H9 (cell line): ENCODE measurements around the gene CKB. TPM values are rescaled to one million over a fixed set of nuclear protein-coding genes. Genes with fewer than 3 reads are reported as not detected.

Experiments used
- DNase-seq: peaks from one replicate; pipeline ENCODE4 v3.0.0-alpha.2; 2017
- H2AFZ ChIP-seq: one replicate; pipeline ENCODE4 v1.6.1; 2013; ENCODE audit warnings: mild to moderate bottlenecking, low read length, control low read depth, moderate library complexity
- H2AK5ac ChIP-seq: 2 replicates; pipeline ENCODE4 v1.6.1; 2013; ENCODE audit warnings: low read length, control low read depth, mixed read lengths; ENCODE audit not compliant: insufficient read length
- H2BK120ac ChIP-seq: one replicate; pipeline ENCODE4 v1.6.1; 2013; ENCODE audit warnings: low read depth, mild to moderate bottlenecking, low read length, control low read depth, inconsistent platforms; ENCODE audit not compliant: poor library complexity, severe bottlenecking
- H2BK12ac ChIP-seq: 2 replicates; pipeline ENCODE4 v1.6.1; 2013; ENCODE audit warnings: low read length, control low read depth, mixed read lengths, low read depth; ENCODE audit not compliant: insufficient read length
- H2BK15ac ChIP-seq: 2 replicates; pipeline ENCODE4 v1.6.1; 2013; ENCODE audit warnings: low read depth, low read length, control low read depth
- H2BK20ac ChIP-seq: one replicate; pipeline ENCODE4 v1.6.1; 2013; ENCODE audit warnings: low read depth, mild to moderate bottlenecking, low read length, control low read depth, inconsistent platforms; ENCODE audit not compliant: poor library complexity, severe bottlenecking
- H2BK5ac ChIP-seq: 2 replicates; pipeline ENCODE4 v1.6.1; 2013; ENCODE audit warnings: low read length, control low read depth, mixed read lengths; ENCODE audit not compliant: insufficient read length
- H3K14ac ChIP-seq: 2 replicates; pipeline ENCODE4 v1.6.1; 2013; ENCODE audit warnings: low read length, control low read depth; ENCODE audit not compliant: insufficient read depth
- H3K18ac ChIP-seq: 2 replicates; pipeline ENCODE4 v1.6.1; 2013; ENCODE audit warnings: low read depth, mild to moderate bottlenecking, mixed read lengths, low read length, control low read depth; ENCODE audit not compliant: insufficient read length
- H3K23ac ChIP-seq: 2 replicates; pipeline ENCODE4 v1.6.1; 2013; ENCODE audit warnings: low read length, control low read depth, mixed read lengths, low read depth; ENCODE audit not compliant: insufficient read length
- H3K23me2 ChIP-seq: 2 replicates; pipeline ENCODE4 v1.6.1; 2013; ENCODE audit warnings: low read depth, mild to moderate bottlenecking, mixed read lengths, low read length, control low read depth; ENCODE audit not compliant: insufficient read length, poor library complexity, severe bottlenecking
- H3K27ac ChIP-seq: 2 replicates; pipeline ENCODE4 v1.5.1; 2013; ENCODE audit warnings: low read length, control low read depth, mixed read lengths, low read depth; ENCODE audit not compliant: insufficient read length
- H3K27me3 ChIP-seq: 2 replicates; pipeline ENCODE4 v1.6.1; 2013; ENCODE audit warnings: low read length, control low read depth, inconsistent platforms; ENCODE audit not compliant: insufficient read depth
- H3K4ac ChIP-seq: 2 replicates; pipeline ENCODE4 v1.6.1; 2013; ENCODE audit warnings: low read depth, mild to moderate bottlenecking, control low read depth, inconsistent platforms, low read length, moderate library complexity
- H3K4me1 ChIP-seq: 2 replicates; pipeline ENCODE4 v1.6.1; 2013; ENCODE audit warnings: low read length, control low read depth, inconsistent platforms; ENCODE audit not compliant: insufficient read depth
- H3K4me2 ChIP-seq: 2 replicates; pipeline ENCODE4 v1.6.1; 2013; ENCODE audit warnings: low read length, control low read depth, mixed read lengths; ENCODE audit not compliant: insufficient read length, insufficient read depth
- H3K56ac ChIP-seq: 2 replicates; pipeline ENCODE4 v1.6.1; 2013; ENCODE audit warnings: low read depth, mild to moderate bottlenecking, mixed read lengths, low read length, control low read depth; ENCODE audit not compliant: insufficient read length
- H3K79me1 ChIP-seq: 2 replicates; pipeline ENCODE4 v1.6.1; 2013; ENCODE audit warnings: low read depth, mild to moderate bottlenecking, moderate library complexity, low read length, control low read depth, inconsistent platforms; ENCODE audit not compliant: insufficient read depth, poor library complexity, severe bottlenecking
- H3K79me2 ChIP-seq: 2 replicates; pipeline ENCODE4 v1.6.1; 2013; ENCODE audit warnings: low read length, control low read depth, inconsistent platforms; ENCODE audit not compliant: insufficient read depth
- H3K9ac ChIP-seq: 2 replicates; pipeline ENCODE4 v1.6.1; 2013; ENCODE audit warnings: low read length, control low read depth, mixed read lengths; ENCODE audit not compliant: insufficient read length; ENCODE audit errors: extremely low read depth
- H3K9me3 ChIP-seq: one replicate; pipeline ENCODE4 v1.6.1; 2013; ENCODE audit warnings: low read depth, low read length, inconsistent platforms; ENCODE audit not compliant: control insufficient read depth
- H3T11ph ChIP-seq: one replicate; pipeline ENCODE4 v1.6.1; 2013; ENCODE audit warnings: mild to moderate bottlenecking, low read length, control low read depth, inconsistent platforms
- H4K20me1 ChIP-seq: one replicate; pipeline ENCODE4 v1.6.1; 2013; ENCODE audit not compliant: control insufficient read depth, insufficient read length, insufficient read depth
- H4K5ac ChIP-seq: 2 replicates; pipeline ENCODE4 v1.6.1; 2013; ENCODE audit warnings: low read depth, mild to moderate bottlenecking, mixed read lengths, low read length, control low read depth; ENCODE audit not compliant: insufficient read length
- H4K8ac ChIP-seq: replicated peaks from 2 replicates; pipeline ENCODE4 v1.6.1; 2013; ENCODE audit warnings: low read length, control low read depth, mixed read lengths, low read depth; ENCODE audit not compliant: insufficient read length
- H4K91ac ChIP-seq: 2 replicates; pipeline ENCODE4 v1.6.1; 2013; ENCODE audit warnings: low read depth, mild to moderate bottlenecking, moderate library complexity, mixed read lengths, low read length, control low read depth; ENCODE audit not compliant: insufficient read length
- H3K27ac Mint-ChIP-seq, 3 experiments: 2 replicates in 2 of 3; 3 replicates in 1 of 3; pipeline ENCODE4 v1.8.0; 2020 to 2021; ENCODE audit warnings: mixed read lengths in 3 of 3, mild to moderate bottlenecking in 1 of 3, moderate library complexity in 1 of 3
- H3K27me3 Mint-ChIP-seq: 2 replicates; pipeline ENCODE4 v1.8.0; 2021; ENCODE audit warnings: low read depth, mild to moderate bottlenecking, moderate library complexity, mixed read lengths
- H3K36me3 Mint-ChIP-seq, 3 experiments: 2 replicates in 2 of 3; 3 replicates in 1 of 3; pipeline ENCODE4 v1.8.0; 2020 to 2021; ENCODE audit warnings: low read depth in 3 of 3, mixed read lengths in 3 of 3; ENCODE audit not compliant: insufficient read depth in 1 of 3
- H3K4me1 Mint-ChIP-seq, 2 experiments: 2 replicates each; pipeline ENCODE4 v1.8.0; 2020; ENCODE audit warnings: mixed read lengths in 2 of 2
- H3K4me3 Mint-ChIP-seq, 2 experiments: 2 replicates in 1 of 2; 3 replicates in 1 of 2; pipeline ENCODE4 v1.8.0; 2020 to 2021; ENCODE audit warnings: mild to moderate bottlenecking in 2 of 2, mixed read lengths in 2 of 2, moderate library complexity in 1 of 2
- H3K9me3 Mint-ChIP-seq, 2 experiments: 2 replicates in 1 of 2; 3 replicates in 1 of 2; pipeline ENCODE4 v1.8.0; 2020; ENCODE audit warnings: mild to moderate bottlenecking in 2 of 2, mixed read lengths in 2 of 2, moderate library complexity in 1 of 2
- WGBS: extraction: QIAGEN DNeasy Blood & Tissue Kit; methylation state at CpG from one replicate; pipeline ENCODE4 v1.1.7; 2013; ENCODE audit warnings: missing lambda C conversion rate, low lambda C conversion rate, mixed read lengths; ENCODE audit not compliant: insufficient read length; ENCODE audit errors: extremely low coverage; 5-methylcytosine and 5-hydroxymethylcytosine counted together
- total RNA-seq: library from RNA; stranded (reverse); gene quantifications from 2 replicates; pipeline ENCODE4 v1.2.1, GENCODE V29; 2021
- TF ChIP-seq, protein P1 (sequence below): fragments of 200-600 bp; sonication (generic); conservative IDR thresholded peaks from 3 replicates; pipeline ENCODE4 v1.8.0; 2021; ENCODE audit warnings: antibody characterized with exemption, mild to moderate bottlenecking

The CKB gene
- total RNA-seq, 1 experiment from 2014 or later = 517 TPM

DNA sequence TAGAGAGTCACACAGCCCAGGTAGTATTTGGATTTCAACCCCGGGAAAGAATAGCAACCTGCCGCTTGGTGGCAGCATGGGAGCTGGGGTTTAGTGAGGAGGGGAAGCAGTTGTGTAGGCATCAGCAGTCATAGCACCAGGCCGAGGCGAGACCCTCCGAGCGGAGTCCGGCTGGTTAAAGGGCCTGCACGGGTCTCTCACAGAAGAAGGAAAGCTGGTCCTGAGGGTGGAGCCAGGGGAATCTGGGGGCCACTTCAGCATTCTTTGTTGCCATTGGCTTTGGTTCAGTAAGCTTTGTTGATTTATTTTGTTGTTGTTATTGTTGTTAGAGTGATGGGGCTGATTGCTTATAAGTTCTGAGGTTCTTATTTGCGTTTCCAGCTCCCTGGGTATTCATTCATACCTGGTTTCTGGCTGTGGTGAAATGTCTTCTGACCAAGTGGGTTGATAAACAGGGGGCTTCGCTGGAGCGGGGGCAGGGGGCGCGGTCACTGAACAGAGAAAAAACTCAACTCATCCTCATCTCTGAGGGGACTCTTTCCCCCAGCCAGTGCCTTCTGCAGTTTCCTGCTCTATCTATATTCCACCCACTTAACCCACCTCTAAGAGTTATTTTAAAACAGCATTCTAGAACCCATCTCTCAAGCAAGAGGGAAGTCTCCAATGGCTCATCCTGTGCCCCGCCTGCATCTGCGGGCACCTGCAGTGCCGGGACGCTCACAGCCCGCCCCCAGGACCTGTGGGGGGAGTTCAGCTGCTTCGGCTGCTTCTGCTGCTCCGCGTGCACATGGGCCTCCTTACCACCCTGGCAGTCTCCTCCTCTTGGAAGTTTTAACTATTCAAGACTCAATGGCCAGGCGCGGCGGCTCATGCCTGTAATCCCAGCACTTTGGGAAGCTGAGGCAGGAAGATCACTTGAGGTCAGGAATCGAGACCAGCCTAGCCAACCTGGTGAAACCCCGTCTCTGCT lies 11.6 kb downstream of the CKB start:
- WGBS = no CpG with 5 or more reads among the region's 26 CpGs
- H3T11ph ChIP-seq = no peak overlapping the region
- H2BK15ac ChIP-seq = no peak overlapping the region
- TF ChIP-seq, protein P1, sequence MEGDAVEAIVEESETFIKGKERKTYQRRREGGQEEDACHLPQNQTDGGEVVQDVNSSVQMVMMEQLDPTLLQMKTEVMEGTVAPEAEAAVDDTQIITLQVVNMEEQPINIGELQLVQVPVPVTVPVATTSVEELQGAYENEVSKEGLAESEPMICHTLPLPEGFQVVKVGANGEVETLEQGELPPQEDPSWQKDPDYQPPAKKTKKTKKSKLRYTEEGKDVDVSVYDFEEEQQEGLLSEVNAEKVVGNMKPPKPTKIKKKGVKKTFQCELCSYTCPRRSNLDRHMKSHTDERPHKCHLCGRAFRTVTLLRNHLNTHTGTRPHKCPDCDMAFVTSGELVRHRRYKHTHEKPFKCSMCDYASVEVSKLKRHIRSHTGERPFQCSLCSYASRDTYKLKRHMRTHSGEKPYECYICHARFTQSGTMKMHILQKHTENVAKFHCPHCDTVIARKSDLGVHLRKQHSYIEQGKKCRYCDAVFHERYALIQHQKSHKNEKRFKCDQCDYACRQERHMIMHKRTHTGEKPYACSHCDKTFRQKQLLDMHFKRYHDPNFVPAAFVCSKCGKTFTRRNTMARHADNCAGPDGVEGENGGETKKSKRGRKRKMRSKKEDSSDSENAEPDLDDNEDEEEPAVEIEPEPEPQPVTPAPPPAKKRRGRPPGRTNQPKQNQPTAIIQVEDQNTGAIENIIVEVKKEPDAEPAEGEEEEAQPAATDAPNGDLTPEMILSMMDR = peak; percentile 40; the same call in 2 of the 3 replicates
- no peak overlapping the region for H3K56ac ChIP-seq
- H3K14ac ChIP-seq = no peak overlapping the region
- H2BK120ac ChIP-seq = no peak overlapping the region
- H3K79me1 ChIP-seq = no peaks in the 10 kb centered on the region
- no peak overlapping the region for H4K91ac ChIP-seq
- H2AK5ac ChIP-seq = no peak overlapping the region
- no peak for DNase-seq
- H2AFZ ChIP-seq = no peak overlapping the region
- no peaks in the 10 kb centered on the region for H3K27me3 ChIP-seq
- no peak overlapping the region for H2BK5ac ChIP-seq
- no peak overlapping the region for H4K8ac ChIP-seq
- Mint-ChIP-seq H3K27me3 (no peaks in the 10 kb centered on the region), H3K36me3 (peaks cover 4 to 36% (median 20%) of the 10 kb centered on the region in 3 experiments), H3K9me3 (no peaks in the 10 kb centered on the region), H3K4me1 (peaks cover 0 to 3% of the 10 kb centered on the region in 2 experiments; a peak in 1 of 4 replicates), H3K4me3 (no peak overlapping the region), H3K27ac (peak overlapping the region in 1 of 3 experiments; percentile 58; a peak in 2 of 7 replicates)
- H2BK12ac ChIP-seq = no peak overlapping the region
- no peaks in the 10 kb centered on the region for H3K79me2 ChIP-seq
- no peaks in the 10 kb centered on the region for H4K20me1 ChIP-seq
- no peaks in the 10 kb centered on the region for H3K4me1 ChIP-seq
- no peak overlapping the region for H4K5ac ChIP-seq
- H3K9ac ChIP-seq = no peak overlapping the region
- no peak overlapping the region for H3K4ac ChIP-seq
- H3K27ac ChIP-seq = no peak overlapping the region
- no peak overlapping the region for H3K23ac ChIP-seq
- no peak overlapping the region for H2BK20ac ChIP-seq
- H3K18ac ChIP-seq = no peak overlapping the region
- H3K4me2 ChIP-seq = no peak overlapping the region
- H3K9me3 ChIP-seq = no peaks in the 10 kb centered on the region
- H3K23me2 ChIP-seq = no peaks in the 10 kb centered on the region
